Calu3 (cell line): Measurements from ENCODE around the gene NUB1. TPM values are rescaled to one million over a fixed set of nuclear protein-coding genes. Genes with fewer than 3 reads are reported as not detected.
A peak's percentile ranks its signal among the peaks of the same experiment; 100 is the strongest.

Experiments used
- BruUV-seq: library from RNA; stranded (reverse); fragments of 400-500 nt; replicated peaks from 2 replicates; lab custom pipeline; 2021; lab: Mats Ljungman, UMichigan
- CTCF ChIA-PET: fragments of 300-600 bp; sonication (Branson Sonifier 250); formaldehyde crosslinking; loops from one replicate; lab custom pipeline; 2022; ENCODE audit warnings: antibody characterized with exemption; lab: Charles Lee
- DNase-seq: peaks from one replicate; pipeline ENCODE4 v3.0.0; 2022
- H3K27ac Mint-ChIP-seq: one replicate; pipeline ENCODE4 v1.8.0; 2022; ENCODE audit warnings: mixed read lengths; ENCODE audit not compliant: unreplicated experiment
- H3K27me3 Mint-ChIP-seq: one replicate; pipeline ENCODE4 v1.8.0; 2022; ENCODE audit warnings: mixed read lengths; ENCODE audit not compliant: unreplicated experiment
- H3K36me3 Mint-ChIP-seq: one replicate; pipeline ENCODE4 v1.8.0; 2022; ENCODE audit warnings: mild to moderate bottlenecking, moderate library complexity, mixed read lengths; ENCODE audit not compliant: insufficient read depth, unreplicated experiment
- H3K4me1 Mint-ChIP-seq: one replicate; pipeline ENCODE4 v1.8.0; 2022; ENCODE audit warnings: mild to moderate bottlenecking, low read depth, mixed read lengths; ENCODE audit not compliant: unreplicated experiment
- H3K4me3 Mint-ChIP-seq: one replicate; pipeline ENCODE4 v1.8.0; 2022; ENCODE audit warnings: mild to moderate bottlenecking, low read depth, moderate library complexity, mixed read lengths; ENCODE audit not compliant: unreplicated experiment
- H3K9me3 Mint-ChIP-seq: one replicate; pipeline ENCODE4 v1.8.0; 2022; ENCODE audit warnings: low read depth, mixed read lengths; ENCODE audit not compliant: unreplicated experiment
- CTCF ChIP-seq: fragments of 200-600 bp; IDR thresholded peaks from one replicate; pipeline ENCODE4 v1.8.0; 2022; ENCODE audit warnings: antibody characterized with exemption; ENCODE audit not compliant: unreplicated experiment
- intact Hi-C: fragments of 100-400 bp; cut with micrococcal nuclease; formaldehyde crosslinking; loops from one replicate; pipeline ENCODE4 v1.10.0; 2022; ENCODE audit not compliant: unreplicated experiment
- total RNA-seq: library from RNA; stranded (reverse); gene quantifications from 2 replicates; pipeline ENCODE4 v1.2.3, GENCODE V29; 2022

NUB1 gene
- total RNA-seq, 1 experiment from 2014 or later, result 56.2 TPM

DNA sequence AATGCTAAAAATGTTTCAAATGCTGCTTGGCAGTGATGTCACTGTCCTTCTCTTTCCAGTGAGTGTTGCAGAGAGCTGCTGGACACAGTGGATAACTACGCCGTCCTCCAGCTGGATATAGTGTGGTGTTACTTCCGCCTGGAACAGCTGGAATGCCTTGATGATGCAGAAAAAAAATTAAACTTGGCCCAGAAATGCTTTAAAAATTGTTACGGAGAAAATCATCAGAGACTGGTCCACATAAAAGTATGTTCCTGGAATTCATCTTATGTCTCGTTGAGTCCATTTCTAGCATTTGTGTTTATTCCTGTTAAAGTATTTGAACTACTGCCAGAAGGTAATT lies 25.2 kb downstream of the NUB1 start:
- Mint-ChIP-seq H3K27ac (no peak overlapping the region), H3K9me3 (no peaks in the 10 kb centered on the region), H3K27me3 (no peaks in the 10 kb centered on the region), H3K36me3 (peaks cover 20% of the 10 kb centered on the region), H3K4me1 (no peaks in the 10 kb centered on the region), H3K4me3 (no peak overlapping the region)
- intact Hi-C loops, result no loop called here
- DNase-seq, result no peak
- no peak for TF ChIP-seq CTCF
- CTCF ChIA-PET, result interaction anchor here (0.7 to 1.1 kb wide), 2 partner anchors 82 to 93 kb away, joined by 3 read pairs; no protein-coding TSS in a partner anchor
- no TSS peak for BruUV-seq

DNA sequence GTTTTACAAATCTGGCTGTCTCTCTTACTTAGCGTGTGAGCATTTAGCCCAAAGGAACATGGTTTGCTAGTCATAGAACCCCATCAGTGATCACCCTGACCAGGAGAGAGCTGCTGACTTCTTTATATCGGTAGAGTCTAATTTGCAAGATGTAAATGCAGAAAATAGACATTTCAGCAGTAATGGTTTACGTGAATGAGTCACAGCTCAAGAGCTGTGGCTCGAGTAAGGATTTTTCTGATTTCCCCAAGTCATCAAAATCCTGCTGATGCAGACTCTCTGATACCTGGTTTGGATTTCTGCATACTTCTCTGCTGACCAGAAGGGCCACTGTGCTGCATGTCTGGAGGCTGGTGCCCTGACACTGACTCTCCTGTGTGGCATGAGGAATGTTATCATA lies 25.7 kb downstream of the NUB1 start:
- no peak for TF ChIP-seq CTCF
- no peaks in the 10 kb centered on the region for H3K9me3 Mint-ChIP-seq
- DNase-seq, result no peak
- H3K27me3 Mint-ChIP-seq, result no peaks in the 10 kb centered on the region
- H3K4me3 Mint-ChIP-seq, result no peak overlapping the region
- intact Hi-C loops, result no loop called here
- CTCF ChIA-PET, result interaction anchor here (0.7 kb wide), 1 partner anchor 81 kb away, joined by 3 read pairs; no protein-coding TSS in a partner anchor
- H3K27ac Mint-ChIP-seq, result no peak overlapping the region
- H3K4me1 Mint-ChIP-seq, result no peaks in the 10 kb centered on the region
- BruUV-seq, result no TSS peak
- H3K36me3 Mint-ChIP-seq, result peaks cover 18% of the 10 kb centered on the region

- no peaks in the 10 kb centered on the region for H3K4me1 Mint-ChIP-seq
- no peak overlapping the region for H3K4me3 Mint-ChIP-seq
- TF ChIP-seq CTCF, result peak; percentile 86
- CTCF ChIA-PET, result interaction anchor here (0.7 to 1.4 kb wide), 3 partner anchors 75 to 149 kb away, joined by 3 to 14 read pairs (median 4); no protein-coding TSS in a partner anchor
- peak; percentile 88 for DNase-seq
- peaks cover 9% of the 10 kb centered on the region for H3K36me3 Mint-ChIP-seq
- no peaks in the 10 kb centered on the region for H3K9me3 Mint-ChIP-seq
- no TSS peak for BruUV-seq
- H3K27me3 Mint-ChIP-seq, result no peaks in the 10 kb centered on the region
- intact Hi-C loops, result loop anchor here (1.0 kb wide), 1 partner anchor 80 kb away; no protein-coding TSS in a partner anchor
- H3K27ac Mint-ChIP-seq, result no peak overlapping the region
Observed at GRCh38 chr7:151368136-151368571, 26.5 kb downstream of the NUB1 start.

- CTCF ChIA-PET, result no interaction called here
- BruUV-seq, result no TSS peak
Observed at GRCh38 chr7:151371266-151371665, 29.7 kb downstream of the NUB1 start.

More at GRCh38 chr7:151371266-151371665, 29.7 kb downstream of the NUB1 start:
- no peak for DNase-seq
- H3K36me3 Mint-ChIP-seq, result peaks cover 5% of the 10 kb centered on the region
- no peak for TF ChIP-seq CTCF
- no peak overlapping the region for H3K4me3 Mint-ChIP-seq
- no peaks in the 10 kb centered on the region for H3K9me3 Mint-ChIP-seq
- intact Hi-C loops, result no loop called here
- no peak overlapping the region for H3K27ac Mint-ChIP-seq
- no peaks in the 10 kb centered on the region for H3K27me3 Mint-ChIP-seq
- no peaks in the 10 kb centered on the region for H3K4me1 Mint-ChIP-seq
